Measurements from ENCODE around the gene LCN6. TPM values are rescaled to one million over a fixed set of nuclear protein-coding genes. Genes with fewer than 3 reads are reported as not detected.
"Not testable (repeated sequence)": the region's sequence is repeated elsewhere in the genome, so short reads cannot be mapped to it uniquely, and the experiment has no call there.

Gene LCN6
- total RNA-seq, 1 donor from 2014 or later, result 62.8 TPM

- DNase-seq (ENCODE audit: low spot score), result no peak
These were observed 12.1 kb upstream of the LCN6 start for GRCh38 chr9:136760424-136760823.

- DNase-seq (ENCODE audit: low spot score), result no peak
These were observed 11.4 kb upstream of the LCN6 start for GRCh38 chr9:136759436-136760325.

- no peak for DNase-seq (ENCODE audit: low spot score)
These were observed 10.7 kb upstream of the LCN6 start for GRCh38 chr9:136759001-136759400.

DNA sequence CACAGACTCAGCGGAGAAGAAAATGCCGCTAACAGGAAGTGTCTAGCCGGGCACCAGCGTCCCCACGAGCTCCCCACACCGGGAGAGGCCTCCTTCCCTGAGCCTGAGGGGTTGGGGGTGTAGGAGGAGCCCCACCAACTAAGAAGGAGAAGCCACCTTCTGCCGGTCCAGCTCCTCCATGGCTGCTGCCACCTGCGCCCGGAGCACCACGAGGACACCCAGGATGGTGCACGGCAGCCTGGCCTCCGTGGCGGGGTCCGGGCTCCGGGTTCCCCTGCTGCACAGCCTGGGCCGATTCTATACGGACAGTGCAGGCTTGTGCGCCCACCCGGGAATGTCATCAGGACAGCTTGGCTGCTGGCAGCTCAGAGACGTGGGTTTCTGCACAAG, 9.4 kb upstream of the LCN6 start:
- DNase-seq (ENCODE audit: low spot score), result no peak

DNA sequence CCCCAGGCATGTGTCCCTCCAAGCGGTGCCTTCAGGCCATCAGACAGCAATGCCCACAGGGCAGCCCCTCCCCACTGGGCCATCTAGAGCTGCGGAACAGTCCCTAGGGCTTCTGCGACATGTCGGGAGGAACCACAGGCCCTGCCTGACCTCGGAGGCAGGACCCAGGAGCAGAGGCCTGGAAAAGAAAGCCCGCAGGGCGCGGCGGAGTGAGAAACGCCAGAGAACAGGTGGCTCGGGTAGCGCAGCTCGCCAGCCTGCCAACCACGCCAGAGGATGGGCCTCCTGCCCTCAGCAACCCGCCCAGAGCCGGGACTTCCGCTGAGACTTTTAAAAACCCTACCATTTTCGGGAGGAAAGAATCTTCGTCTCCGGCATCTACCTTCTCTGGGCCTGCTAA, 9.0 kb upstream of the LCN6 start:
- DNase-seq (ENCODE audit: low spot score), result no peak

DNA sequence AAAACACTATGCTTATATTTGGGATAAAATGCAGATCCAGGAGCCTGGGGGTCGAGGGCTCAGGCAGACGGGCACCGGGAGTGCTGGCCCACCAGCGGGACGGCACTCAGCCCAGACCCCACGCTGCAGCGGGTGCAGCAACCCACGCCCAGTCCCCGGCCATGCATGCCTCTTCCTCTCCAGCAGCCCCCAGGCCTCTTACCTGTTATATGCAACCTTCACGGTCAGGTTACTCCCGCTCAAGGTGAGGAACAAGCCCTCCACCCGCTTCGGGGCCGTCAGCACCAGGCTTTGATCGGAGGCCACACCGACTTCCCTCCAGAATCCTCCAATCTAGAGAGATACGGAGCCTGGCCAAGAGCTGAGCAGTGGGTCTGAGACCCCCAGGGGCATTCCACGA, 8.5 kb upstream of the LCN6 start:
- no peak for DNase-seq (ENCODE audit: low spot score)

DNA sequence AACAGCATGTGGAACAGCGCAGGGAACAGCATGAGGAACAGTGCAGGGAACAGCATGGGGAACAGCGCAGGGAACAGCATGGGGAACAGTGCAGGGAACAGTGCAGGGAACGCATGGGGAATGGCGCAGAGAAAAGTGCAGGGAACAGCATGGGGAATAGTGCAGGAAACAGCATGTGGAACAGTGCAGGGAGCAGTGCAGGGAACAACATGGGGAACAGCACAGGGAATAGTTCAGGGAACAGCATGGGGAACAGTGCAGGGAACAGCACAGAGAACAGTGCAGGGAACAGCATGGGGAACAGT, 7.8 kb upstream of the LCN6 start:
- DNase-seq (ENCODE audit: low spot score), result no peak

DNA sequence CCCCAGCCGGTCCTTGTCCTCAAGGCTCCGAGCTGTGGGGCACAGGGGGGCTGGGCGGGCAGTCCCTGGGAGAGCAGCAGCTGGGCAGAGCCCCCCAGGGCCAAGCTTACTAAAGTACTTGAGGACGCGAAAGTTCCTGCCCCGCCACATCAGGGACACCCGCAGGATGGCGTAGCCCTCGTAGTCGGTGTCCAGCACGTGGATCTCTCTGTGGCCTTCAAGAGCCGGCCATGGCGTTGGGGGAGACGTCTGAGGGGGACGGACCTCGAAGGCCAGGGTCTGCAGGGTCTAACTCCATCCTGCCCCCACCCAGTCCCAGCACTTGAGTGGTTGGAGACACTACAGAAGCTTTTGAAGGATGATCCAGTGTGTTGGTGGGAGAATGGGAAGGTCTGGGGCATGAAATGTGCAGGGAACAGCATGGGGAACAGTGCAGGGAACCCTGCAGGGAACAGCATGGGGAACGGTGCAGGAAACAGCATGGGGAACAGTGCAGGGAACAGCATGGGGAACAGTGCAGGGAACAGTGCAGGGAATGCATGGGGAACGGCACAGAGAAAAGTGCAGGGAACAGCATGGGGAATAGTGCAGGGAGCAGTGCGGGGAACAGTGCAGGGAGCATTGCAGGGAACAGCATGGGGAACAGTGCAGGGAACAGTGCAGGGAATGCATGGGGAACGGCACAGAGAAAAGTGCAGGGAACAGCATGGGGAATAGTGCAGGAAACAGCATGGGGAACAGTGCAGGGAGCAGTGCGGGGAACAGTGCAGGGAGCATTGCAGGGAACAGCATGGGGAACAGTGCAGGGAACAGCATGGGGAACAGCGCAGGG, 7.2 kb upstream of the LCN6 start:
- not testable (repeated sequence) for DNase-seq (ENCODE audit: low spot score)

GRCh38 chr9:136754626-136755301, 6.4 kb upstream of the LCN6 start:
- no peak for DNase-seq (ENCODE audit: low spot score)

DNA sequence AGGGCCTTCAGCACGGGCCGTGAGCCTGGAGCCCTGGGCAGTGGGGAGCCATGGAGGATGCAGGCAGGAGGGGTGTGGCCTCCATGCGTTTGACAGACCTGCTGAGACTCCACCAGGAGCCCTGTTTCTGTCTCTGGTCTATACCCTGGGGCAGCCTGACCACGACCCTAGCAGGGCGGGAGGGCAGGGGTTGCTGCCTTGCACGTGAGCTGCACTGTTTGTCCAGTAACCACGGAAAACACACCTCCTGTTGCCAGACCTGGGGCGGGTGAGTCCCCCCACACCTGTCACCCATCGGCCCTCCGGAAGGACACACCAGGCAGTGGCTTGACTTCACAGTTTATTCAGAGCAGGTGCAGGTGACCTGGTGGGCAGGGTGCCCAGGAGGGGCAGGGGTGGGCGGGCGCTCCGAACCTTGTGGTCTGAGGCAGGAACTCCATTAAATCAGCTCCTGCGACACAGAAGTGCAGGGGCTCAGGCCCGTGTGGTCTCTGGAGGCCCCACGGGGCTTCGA, 5.8 kb upstream of the LCN6 start:
- DNase-seq (ENCODE audit: low spot score), result no peak

- DNase-seq (ENCODE audit: low spot score), result no peak
These were observed 5.2 kb upstream of the LCN6 start for GRCh38 chr9:136753371-136754058.

GRCh38 chr9:136751814-136752213, 3.5 kb upstream of the LCN6 start:
- DNase-seq (ENCODE audit: low spot score), result no peak

- DNase-seq (ENCODE audit: low spot score), result no peak
These were observed 2.9 kb upstream of the LCN6 start for GRCh38 chr9:136751244-136751643.

DNA sequence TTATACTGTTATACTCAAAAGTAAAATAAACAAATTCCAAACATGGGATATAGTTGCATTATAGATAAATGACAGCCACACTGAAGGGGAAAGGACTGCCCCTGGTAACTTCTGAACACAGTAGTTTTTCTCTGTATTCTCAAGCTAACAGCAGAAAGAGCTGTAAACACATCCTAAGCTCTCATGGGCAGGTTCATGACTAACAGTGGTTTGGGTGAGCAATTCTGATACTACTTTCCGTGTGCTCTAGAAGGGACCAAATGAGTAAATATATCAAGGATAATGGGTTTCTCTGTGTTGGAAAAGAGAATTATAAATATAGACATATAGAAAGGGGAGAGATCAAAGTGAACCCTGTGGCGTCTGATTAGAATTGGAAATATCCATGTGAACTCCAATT, 2.2 kb upstream of the LCN6 start:
- no peak for DNase-seq (ENCODE audit: low spot score)

DNA sequence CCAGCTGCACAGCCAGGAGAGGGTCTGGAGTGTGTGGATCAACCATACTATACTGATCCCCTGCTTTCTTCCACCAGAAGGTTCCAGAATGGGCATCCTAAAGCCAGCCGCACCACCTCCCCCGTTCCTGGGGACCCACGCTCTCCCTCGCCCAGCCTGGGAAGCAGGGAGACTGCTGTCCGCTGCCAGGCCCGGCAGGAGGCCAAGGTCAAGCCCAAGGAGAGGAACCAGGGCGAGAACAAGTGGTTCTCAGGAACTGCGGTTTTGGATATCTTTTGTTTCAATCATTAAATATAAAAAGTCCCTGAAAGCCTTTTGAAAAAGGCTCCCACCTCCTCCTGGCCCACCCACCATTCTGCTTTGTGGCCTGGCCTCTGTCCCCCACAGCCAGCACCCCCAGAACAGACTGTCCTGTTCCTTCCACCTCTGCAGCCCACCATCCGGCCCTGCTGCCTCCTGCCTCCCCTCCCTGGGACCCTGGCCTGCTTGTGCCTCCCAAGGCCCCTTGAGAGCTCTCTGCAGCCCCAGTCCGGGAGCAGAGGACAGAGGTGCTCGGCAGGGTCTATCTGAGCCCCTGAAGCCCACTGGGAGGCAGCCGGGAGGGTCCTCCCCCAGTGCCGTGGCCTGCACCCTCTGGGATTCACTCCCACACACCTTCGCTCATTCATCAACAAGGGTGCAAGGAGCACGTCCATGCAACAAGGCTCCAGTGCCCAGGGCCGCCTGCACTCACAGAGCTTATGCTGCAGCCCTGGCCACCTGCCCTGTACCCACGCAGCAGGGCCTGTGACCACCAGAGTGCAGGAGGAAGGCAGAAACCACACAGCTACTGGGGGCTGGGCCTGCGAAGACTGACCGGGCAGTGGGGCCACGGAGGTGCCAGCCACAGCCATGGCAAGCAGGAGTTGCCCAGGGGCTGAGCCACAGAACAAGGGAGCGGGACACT, 614 bp upstream of the LCN6 start:
- no peak for DNase-seq (ENCODE audit: low spot score)

DNA sequence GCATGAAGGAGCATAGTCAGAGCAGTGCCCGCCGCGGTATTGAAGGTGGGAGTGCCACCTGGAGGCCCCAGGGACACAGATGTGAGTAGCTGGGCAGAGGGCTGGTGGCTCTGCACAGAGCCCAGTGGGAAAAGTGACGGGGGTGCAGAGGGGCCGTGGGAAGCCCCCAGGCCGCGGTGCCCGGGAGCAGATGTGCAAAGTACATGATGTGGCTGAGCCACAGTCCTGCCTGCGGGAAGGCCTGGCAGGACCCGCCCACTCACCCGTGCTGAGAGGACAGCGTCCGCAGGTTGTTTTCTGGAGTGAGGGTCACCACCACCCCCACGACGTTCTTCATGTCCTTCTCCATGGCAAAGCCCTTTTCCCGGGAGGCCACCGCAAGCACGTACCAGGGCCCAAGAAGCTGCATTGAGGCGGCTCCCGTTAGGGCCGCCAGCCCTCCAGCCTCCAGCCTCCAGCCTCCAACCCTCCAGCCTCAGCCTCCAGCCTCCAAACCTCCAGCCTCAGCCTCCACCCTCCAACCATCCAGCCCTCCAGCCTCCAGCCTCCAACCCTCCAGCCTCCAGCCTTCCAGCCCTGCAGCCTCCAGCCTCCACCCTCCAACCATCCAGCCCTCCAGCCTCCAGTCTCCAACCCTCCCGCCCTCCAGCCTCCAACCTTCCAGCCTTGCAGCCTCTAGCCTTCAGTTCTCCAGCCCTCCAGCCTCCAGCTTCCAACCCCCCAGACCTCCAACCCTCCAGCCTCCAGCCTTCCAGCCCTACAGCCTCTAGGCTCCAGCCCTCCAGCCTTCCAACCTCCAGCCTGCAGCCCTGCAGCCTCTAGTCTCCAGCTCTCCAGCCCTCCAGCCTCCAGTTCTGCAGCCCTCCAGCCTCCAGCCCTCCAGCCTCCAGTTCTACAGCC, 914 bp downstream of the LCN6 start:
- DNase-seq (ENCODE audit: low spot score), result no peak

- DNase-seq (ENCODE audit: low spot score), result no peak
These were observed 1.7 kb downstream of the LCN6 start for GRCh38 chr9:136746621-136747020.

GRCh38 chr9:136746155-136746490, 2.2 kb downstream of the LCN6 start:
- DNase-seq (ENCODE audit: low spot score), result no peak

DNA sequence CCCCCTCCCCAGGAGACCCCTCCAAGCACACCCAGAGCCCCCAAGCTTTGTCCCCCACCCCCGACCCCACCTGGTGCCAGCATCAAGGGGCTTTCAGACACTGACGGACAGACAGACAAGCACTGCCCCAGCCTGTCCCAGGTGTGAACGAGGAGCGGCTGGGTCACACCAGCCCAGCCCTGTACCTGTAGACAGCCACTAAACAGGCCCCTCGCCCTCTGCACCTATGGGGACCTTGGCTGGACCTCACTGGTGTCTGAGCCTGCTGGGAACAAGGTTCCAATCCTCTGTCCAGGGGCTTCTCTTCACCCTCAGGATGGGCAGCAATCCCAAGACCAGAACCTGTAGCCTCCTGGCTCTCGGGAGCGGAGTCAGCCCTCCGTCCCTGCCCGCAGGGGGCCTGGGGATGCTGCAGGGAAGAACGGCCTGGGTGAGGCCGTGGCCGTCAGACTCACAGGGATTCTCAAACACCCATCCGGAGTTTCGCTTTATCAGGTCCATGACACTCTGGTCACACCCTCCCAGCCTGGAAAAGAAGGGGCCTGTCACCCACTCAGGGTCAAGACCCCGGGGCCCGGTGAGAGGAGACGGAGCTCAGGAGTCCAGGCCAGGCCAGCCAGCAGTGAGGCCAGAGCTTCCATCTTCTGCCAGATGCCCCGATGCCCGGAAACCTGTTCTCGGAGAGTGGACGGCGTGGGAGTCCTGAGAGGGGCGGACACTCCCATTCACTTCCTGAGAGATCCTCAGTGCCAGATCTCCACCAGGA, 2.8 kb downstream of the LCN6 start:
- no peak for DNase-seq (ENCODE audit: low spot score)

Measured in ureter (tissue), 1 donor.